Panc1 (cell line): ENCODE measurements around the gene PHYH. TPM values are rescaled to one million over a fixed set of nuclear protein-coding genes. Genes with fewer than 3 reads are reported as not detected.

ENCODE experiments used
- ATAC-seq: fragments of 200-7000 bp; cut with Tn5 transposase; 2 replicates; pipeline ENCODE4 v1.9.1; 2020; ENCODE audit warnings: mild to moderate bottlenecking, moderate library complexity
- BruUV-seq: library from RNA; stranded (reverse); fragments of 400-500 nt; replicated peaks from 2 replicates; lab custom pipeline; 2021; lab: Mats Ljungman, UMichigan
- CTCF ChIA-PET: fragments of 300-600 bp; sonication (Branson Sonifier 250); formaldehyde crosslinking; loops from one replicate; lab custom pipeline; 2022; ENCODE audit warnings: antibody characterized with exemption; lab: Charles Lee
- POLR2A ChIA-PET: fragments of 300-600 bp; sonication (Branson Sonifier 250); formaldehyde crosslinking; loops from one replicate; lab custom pipeline; 2022; ENCODE audit warnings: antibody characterized with exemption; lab: Charles Lee
- DNase-seq: peaks from one replicate; pipeline ENCODE4 v3.0.0-alpha.2; 2010; ENCODE audit warnings: low read depth, low spot score
- H3K27ac ChIP-seq: 2 replicates; pipeline ENCODE4 v1.5.1; 2011; ENCODE audit warnings: mild to moderate bottlenecking, low read length, inconsistent platforms
- H3K27me3 ChIP-seq: fragments of 200-500 bp; sonication (Bioruptor generic); 2 replicates; pipeline ENCODE4 v1.6.0; 2014; ENCODE audit warnings: low read length, inconsistent platforms; ENCODE audit not compliant: control insufficient read depth, insufficient read depth
- H3K36me3 ChIP-seq: fragments of 200-500 bp; sonication (Bioruptor generic); 2 replicates; pipeline ENCODE4 v1.5.1; 2014; ENCODE audit warnings: inconsistent platforms, mild to moderate bottlenecking, low read length, moderate library complexity; ENCODE audit not compliant: control insufficient read depth, insufficient read depth
- H3K4me1 ChIP-seq: 2 replicates; pipeline ENCODE4 v1.5.1; 2011; ENCODE audit warnings: inconsistent platforms, mild to moderate bottlenecking, low read length, moderate library complexity; ENCODE audit not compliant: control insufficient read depth, insufficient read depth
- H3K4me3 ChIP-seq, 2 experiments: 2 replicates each; pipeline ENCODE4 v1.5.1; 2011 to 2012; ENCODE audit warnings: low read depth in 2 of 2, low read length in 2 of 2, mild to moderate bottlenecking in 2 of 2, inconsistent platforms in 1 of 2, moderate library complexity in 1 of 2
- H3K9me3 ChIP-seq: fragments of 200-500 bp; sonication (Bioruptor generic); 2 replicates; pipeline ENCODE4 v1.5.1; 2014; ENCODE audit warnings: low read depth, mild to moderate bottlenecking, inconsistent platforms, low read length, moderate library complexity; ENCODE audit not compliant: control insufficient read depth, insufficient read depth
- CTCF ChIP-seq: fragments of 450-650 bp; IDR thresholded peaks from 2 replicates; pipeline ENCODE4 v1.5.1; 2017; ENCODE audit warnings: mild to moderate bottlenecking
- POLR2AphosphoS5 ChIP-seq: IDR thresholded peaks from 2 replicates; pipeline ENCODE4 v1.6.1; 2012; ENCODE audit warnings: mild to moderate bottlenecking, low read depth, low read length, moderate library complexity
- REST ChIP-seq, 2 experiments: IDR thresholded peaks; 2 replicates each; pipeline ENCODE4 v1.6.1; 2011 to 2012; ENCODE audit warnings: low read depth in 2 of 2, control low read depth in 1 of 2, low read length in 1 of 2, mild to moderate bottlenecking in 1 of 2, moderate library complexity in 1 of 2; ENCODE audit not compliant: insufficient read depth in 1 of 2
- SIN3A ChIP-seq: IDR thresholded peaks from 2 replicates; pipeline ENCODE4 v1.6.1; 2012; ENCODE audit warnings: low read depth, mild to moderate bottlenecking, low read length, moderate library complexity, borderline replicate concordance; ENCODE audit not compliant: insufficient read depth
- TCF7L2 ChIP-seq: IDR thresholded peaks from 2 replicates; pipeline ENCODE4 v1.6.1; 2011; ENCODE audit warnings: mild to moderate bottlenecking, low read depth, low read length, inconsistent platforms
- in situ Hi-C: cut with HindIII; loops from 2 replicates; pipeline ENCODE4 v1.10.0; 2016; ENCODE audit warnings: low sequenced_read_pairs, low pct_unique_long_range_greater_than_20kb
- intact Hi-C: fragments of 100-400 bp; cut with micrococcal nuclease; formaldehyde crosslinking; loops from one replicate; pipeline ENCODE4 v1.10.0; 2022; ENCODE audit not compliant: unreplicated experiment
- total RNA-seq: library from RNA; stranded (reverse); gene quantifications from one replicate; pipeline ENCODE4 v1.2.1, GENCODE V29; 2021; ENCODE audit not compliant: unreplicated experiment

PHYH gene
- total RNA-seq, 1 experiment from 2014 or later: 41.3 TPM

- POLR2A ChIA-PET: no interaction called here
- Histone ChIP-seq H3K9me3 (no peaks in the 10 kb centered on the region), H3K27me3 (no peaks in the 10 kb centered on the region), H3K36me3 (no peaks in the 10 kb centered on the region), H3K4me1 (no peaks in the 10 kb centered on the region), H3K27ac (no peak overlapping the region), H3K4me3 (no peak overlapping the region)
- ATAC-seq (no peak), DNase-seq (no peak)
- TF ChIP-seq SIN3A (no peak), TCF7L2 (no peak), REST (IDR thresholded peaks at IDR 0.05; ENCODE audit: insufficient read depth in 1 of 2, low read depth in 2 of 2, low read length in 1 of 2) (no peak), CTCF (no peak), POLR2AphosphoS5 (no peak)
- CTCF ChIA-PET: no interaction called here
- in situ Hi-C loops: no loop called here
- intact Hi-C loops: no loop called here
- no TSS peak for BruUV-seq
Observed at GRCh38 chr10:13231808-13232207, 68.1 kb downstream of the PHYH start.

GRCh38 chr10:13231190-13231589 is 68.7 kb downstream of the PHYH start:
- H3K36me3 ChIP-seq: no peaks in the 10 kb centered on the region
- no peak for TF ChIP-seq REST (IDR thresholded peaks at IDR 0.05; ENCODE audit: insufficient read depth in 1 of 2, low read depth in 2 of 2, low read length in 1 of 2)
- TF ChIP-seq TCF7L2: no peak
- no peak for TF ChIP-seq SIN3A
- intact Hi-C loops (no loop called here), in situ Hi-C loops (no loop called here)
- no peaks in the 10 kb centered on the region for H3K9me3 ChIP-seq
- ATAC-seq (no peak), DNase-seq (no peak)
- no peak overlapping the region for H3K4me3 ChIP-seq
- no TSS peak for BruUV-seq
- H3K27me3 ChIP-seq: no peaks in the 10 kb centered on the region
- ChIA-PET POLR2A (no interaction called here), CTCF (no interaction called here)
- H3K27ac ChIP-seq: no peak overlapping the region
- H3K4me1 ChIP-seq: no peaks in the 10 kb centered on the region

Other genes starting within 250 kb of the PHYH start
- gene OPTN, start 199.9 kb downstream of the PHYH start, total RNA-seq: 66.8 TPM
- 22.8 TPM for gene MCM10, start 138.5 kb downstream of the PHYH start, total RNA-seq
- not detected for gene UCMA, start 65.7 kb downstream of the PHYH start, total RNA-seq
- gene SEPHS1, start 48.2 kb upstream of the PHYH start, total RNA-seq: 47.1 TPM
- gene BEND7, start 228.9 kb upstream of the PHYH start, total RNA-seq: 7.6 TPM